ENCODE data around the gene USP36.
"Not testable (repeated sequence)": the region's sequence is repeated elsewhere in the genome, so short reads cannot be mapped to it uniquely, and the experiment has no call there.

USP36 gene

DNA sequence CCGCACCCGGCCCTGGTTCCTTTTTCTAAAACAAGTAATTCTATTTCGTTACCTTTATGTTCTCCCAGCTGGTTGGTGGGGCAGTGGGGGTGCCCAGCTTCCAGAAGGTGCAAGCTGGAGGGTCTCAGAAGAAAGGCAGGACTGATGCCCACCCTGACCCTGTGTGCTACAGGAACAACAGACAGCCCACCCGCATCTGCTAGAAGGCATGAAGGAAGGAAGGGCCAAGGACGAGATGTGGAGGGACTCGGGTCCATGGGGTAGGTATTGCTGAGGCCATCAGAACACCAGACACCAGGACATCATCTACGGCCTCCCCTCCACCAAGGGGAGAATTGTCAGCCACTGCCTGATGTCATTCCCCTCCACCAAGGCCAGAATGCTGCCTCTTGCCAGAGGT lies 52.2 kb downstream of the USP36 start:
- Mint-ChIP-seq H3K36me3 (peaks cover 11% of the 10 kb centered on the region), H3K9me3 (ENCODE audit: low read depth) (no peaks in the 10 kb centered on the region), H3K4me3 (no peak overlapping the region), H3K27me3 (no peaks in the 10 kb centered on the region), H3K27ac (peak overlapping the region; percentile 66), H3K4me1 (ENCODE audit: low read depth) (peaks cover 73% of the 10 kb centered on the region)

DNA sequence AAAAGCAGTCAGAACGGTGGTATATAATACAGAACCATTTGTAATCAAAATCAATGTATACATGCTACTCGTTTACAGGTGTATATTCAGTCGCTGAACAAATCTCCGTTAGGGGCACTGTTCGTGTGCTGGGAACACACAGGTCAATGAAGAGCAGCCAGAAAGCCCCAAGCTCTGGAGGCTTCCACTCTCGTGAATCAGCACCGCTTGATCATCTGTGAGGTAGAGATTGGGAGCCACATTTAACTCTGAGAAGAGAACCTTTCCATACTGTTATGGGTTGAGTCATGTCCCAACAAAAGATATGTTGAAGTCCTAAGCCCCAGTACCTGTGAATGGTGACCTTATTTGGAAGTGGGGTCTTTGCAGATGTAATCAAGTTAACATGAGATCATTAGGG lies 53.2 kb downstream of the USP36 start:
- no peaks in the 10 kb centered on the region for H3K27me3 Mint-ChIP-seq
- no peak overlapping the region for H3K4me3 Mint-ChIP-seq
- no peaks in the 10 kb centered on the region for H3K9me3 Mint-ChIP-seq (ENCODE audit: low read depth)
- peak overlapping the region; percentile 75 for H3K27ac Mint-ChIP-seq
- peaks cover 74% of the 10 kb centered on the region for H3K4me1 Mint-ChIP-seq (ENCODE audit: low read depth)
- H3K36me3 Mint-ChIP-seq, result peaks cover 8% of the 10 kb centered on the region

DNA sequence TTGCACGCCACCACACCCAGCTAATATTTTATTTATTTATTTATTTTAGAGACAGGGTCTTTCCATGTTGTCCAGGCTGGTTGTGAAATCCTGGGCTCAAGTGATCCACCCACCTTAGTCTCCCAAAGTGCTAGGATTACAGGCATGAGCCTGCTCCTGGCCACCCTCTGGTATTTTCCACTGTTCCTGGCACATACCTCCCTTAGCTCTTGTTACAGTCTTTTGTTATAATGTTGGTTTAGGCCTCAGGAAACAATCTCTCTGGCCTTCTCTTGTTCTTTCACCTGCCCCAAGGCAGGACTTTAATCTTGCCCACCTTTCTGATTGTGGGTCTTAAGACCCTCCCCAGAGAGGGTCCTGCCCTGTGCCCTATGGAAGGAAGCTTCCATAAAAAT lies 55.0 kb downstream of the USP36 start:
- Mint-ChIP-seq H3K9me3 (ENCODE audit: low read depth) (no peaks in the 10 kb centered on the region), H3K27me3 (no peaks in the 10 kb centered on the region), H3K4me3 (no peak overlapping the region), H3K27ac (no peak overlapping the region), H3K36me3 (peaks cover 5% of the 10 kb centered on the region), H3K4me1 (ENCODE audit: low read depth) (peaks cover 61% of the 10 kb centered on the region)

DNA sequence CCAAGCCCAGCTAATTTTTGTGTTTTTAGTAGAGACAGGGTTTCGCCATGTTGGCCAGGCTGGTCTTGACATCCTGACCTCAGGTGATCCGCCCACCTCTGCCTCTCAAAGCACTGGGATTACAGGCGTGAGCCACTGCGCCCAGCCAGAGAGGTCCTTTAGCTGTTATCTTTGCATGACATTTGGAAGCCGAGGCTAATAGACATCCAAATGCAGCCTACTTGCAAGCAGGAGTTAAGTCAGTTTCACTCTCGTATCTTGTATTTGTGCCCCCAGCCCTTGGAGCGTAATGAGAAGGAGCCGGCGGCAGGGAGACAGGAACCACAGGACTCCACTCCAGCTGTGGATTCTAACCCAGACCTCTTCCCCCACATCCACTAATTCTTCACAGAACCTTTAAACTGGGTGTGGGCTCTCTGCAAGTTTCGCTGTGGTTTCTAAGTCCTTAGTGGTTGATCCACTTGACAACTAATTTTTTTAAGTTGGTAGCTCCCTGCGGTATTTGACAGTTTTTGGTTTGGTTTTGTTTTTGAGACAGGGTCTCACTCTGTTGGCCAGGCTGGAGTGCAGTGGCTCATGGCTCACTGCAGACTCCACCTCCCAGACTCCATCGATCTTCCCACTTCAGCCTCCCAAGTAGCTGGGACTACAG lies 55.5 kb downstream of the USP36 start:
- Mint-ChIP-seq H3K4me1 (ENCODE audit: low read depth) (peaks cover 61% of the 10 kb centered on the region), H3K4me3 (no peak overlapping the region), H3K27me3 (no peaks in the 10 kb centered on the region), H3K9me3 (ENCODE audit: low read depth) (no peaks in the 10 kb centered on the region), H3K27ac (peak overlapping the region; percentile 46), H3K36me3 (peaks cover 5% of the 10 kb centered on the region)

DNA sequence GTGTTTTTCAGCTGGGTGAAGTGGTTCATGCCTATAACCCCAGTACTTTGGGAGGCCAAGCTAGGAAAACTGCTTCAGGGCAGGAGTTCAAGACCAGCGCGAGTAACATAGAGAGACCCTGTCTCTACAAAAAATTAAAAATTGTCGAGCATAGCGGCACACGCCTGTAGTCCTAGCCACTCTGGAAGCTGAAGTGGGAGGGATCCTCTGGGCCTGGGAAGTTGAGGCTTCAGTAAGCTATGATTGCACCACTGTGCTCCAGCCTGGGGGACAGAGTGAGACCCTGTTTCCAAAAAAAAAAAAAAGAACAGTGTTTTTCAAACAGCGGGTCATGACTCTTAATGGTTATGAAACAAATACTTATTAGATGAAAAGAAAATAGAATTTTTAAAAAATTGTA lies 56.3 kb downstream of the USP36 start:
- H3K4me3 Mint-ChIP-seq, result peak overlapping the region; percentile 82
- no peaks in the 10 kb centered on the region for H3K27me3 Mint-ChIP-seq
- peaks cover 5% of the 10 kb centered on the region for H3K36me3 Mint-ChIP-seq
- peak overlapping the region; percentile 83 for H3K27ac Mint-ChIP-seq
- no peaks in the 10 kb centered on the region for H3K9me3 Mint-ChIP-seq (ENCODE audit: low read depth)
- peaks cover 61% of the 10 kb centered on the region for H3K4me1 Mint-ChIP-seq (ENCODE audit: low read depth)

DNA sequence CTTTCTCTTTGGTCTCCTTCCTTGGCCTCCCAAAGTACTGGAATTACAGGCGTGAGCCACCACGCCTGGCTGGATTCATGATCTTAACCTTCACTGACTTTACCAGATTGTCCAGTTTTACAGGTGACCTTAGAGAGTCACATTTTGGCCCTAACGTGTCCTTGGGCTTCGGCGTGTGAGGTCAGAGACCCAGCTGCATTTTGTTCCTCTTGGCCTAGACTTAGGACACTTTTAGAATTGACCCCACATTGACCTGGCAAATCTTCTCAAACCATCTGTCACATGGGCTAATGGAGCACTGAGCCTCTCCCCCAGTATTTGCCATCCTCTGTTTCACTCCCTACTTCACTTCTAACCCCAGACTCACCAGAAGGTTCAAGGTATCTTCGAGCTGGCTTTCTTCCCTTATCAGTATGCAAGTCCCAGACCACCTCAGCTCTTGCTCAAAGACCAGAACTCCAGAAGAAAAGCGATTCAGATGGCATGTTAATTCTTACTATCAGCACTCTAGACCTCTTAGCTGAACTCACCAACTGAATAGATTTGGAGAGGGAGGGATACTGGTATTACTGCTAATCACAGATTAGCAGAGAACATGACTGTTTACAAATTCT lies 56.8 kb downstream of the USP36 start:
- H3K27me3 Mint-ChIP-seq, result no peaks in the 10 kb centered on the region
- H3K9me3 Mint-ChIP-seq (ENCODE audit: low read depth), result no peaks in the 10 kb centered on the region
- H3K36me3 Mint-ChIP-seq, result peaks cover 5% of the 10 kb centered on the region
- peak overlapping the region; percentile 83 for H3K27ac Mint-ChIP-seq
- peaks cover 60% of the 10 kb centered on the region for H3K4me1 Mint-ChIP-seq (ENCODE audit: low read depth)
- peak overlapping the region; percentile 82 for H3K4me3 Mint-ChIP-seq

DNA sequence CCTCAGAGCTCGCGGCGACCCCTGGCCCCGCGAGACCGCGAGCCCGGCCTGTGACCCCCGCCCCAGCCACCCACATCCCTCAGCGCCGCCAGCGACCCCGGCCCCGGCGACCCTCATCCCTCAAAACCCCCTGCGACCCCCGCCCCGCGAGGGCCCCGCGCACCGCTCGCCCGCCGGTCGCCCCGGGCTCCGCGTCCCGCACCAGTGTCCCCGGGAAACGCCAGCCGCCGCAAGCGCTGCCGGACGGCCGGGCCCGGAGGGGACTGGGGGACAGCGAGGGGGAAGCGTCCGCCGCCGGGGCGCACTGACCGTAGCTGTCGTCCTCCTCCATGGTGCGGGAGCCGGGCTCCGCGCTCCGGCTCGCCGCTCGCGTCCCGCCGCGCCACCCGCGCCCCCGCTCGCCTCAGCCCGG lies 58.7 kb downstream of the USP36 start, which contains the start of gene CYTH1:
Gene CYTH1, minus strand, starts transcription at position 381 of the 412 bp plus-strand sequence. Its CDS starts 50 bp downstream, at position 331.
- H3K9me3 Mint-ChIP-seq (ENCODE audit: low read depth), result no peaks in the 10 kb centered on the region
- H3K27me3 Mint-ChIP-seq, result no peaks in the 10 kb centered on the region
- peak within 1 kb of the TSS; percentile 95 for H3K27ac Mint-ChIP-seq
- H3K4me1 Mint-ChIP-seq (ENCODE audit: low read depth), result peaks cover 56% of the 10 kb centered on the region
- peak within 1 kb of the TSS; percentile 96 for H3K4me3 Mint-ChIP-seq
- no peaks in the 10 kb centered on the region for H3K36me3 Mint-ChIP-seq

DNA sequence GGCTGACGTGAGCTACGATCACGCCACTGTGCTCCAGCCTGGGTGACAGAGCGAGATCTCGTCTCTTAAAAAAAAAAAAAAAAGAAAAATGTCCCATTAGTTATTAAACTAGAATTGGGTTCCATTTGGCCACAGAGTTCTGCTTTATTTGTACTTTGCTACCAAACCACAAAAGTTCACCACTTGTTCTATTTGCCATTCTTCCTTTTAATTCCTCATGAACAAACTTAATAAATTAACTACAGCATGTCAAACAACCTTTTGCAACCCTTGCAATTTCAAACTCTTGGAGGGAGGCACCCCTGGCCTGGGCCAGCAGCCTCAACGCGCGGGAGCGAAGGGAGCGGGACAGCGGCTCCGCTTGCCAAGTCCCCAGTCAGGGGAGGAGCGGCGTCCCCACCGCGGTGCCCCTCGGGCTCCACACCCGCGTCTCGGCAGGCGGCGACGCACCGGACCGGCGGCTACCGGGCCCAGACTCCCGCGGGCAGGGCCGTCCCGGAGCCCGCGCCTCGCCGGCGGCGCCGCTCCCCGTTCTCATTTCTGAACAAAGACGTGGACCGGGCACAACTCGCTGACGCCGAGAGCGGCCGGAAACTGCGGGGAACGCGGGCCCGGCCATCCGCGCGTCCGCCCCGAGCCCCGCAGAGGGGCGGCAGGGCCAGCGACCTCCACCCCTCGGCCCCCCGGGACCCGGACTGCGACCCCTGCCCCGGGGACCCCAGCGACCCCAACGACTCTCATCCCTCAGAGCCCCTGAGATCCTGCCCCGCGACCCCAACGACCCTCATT lies 59.3 kb downstream of the USP36 start:
- Mint-ChIP-seq H3K9me3 (ENCODE audit: low read depth) (no peaks in the 10 kb centered on the region), H3K27ac (peak overlapping the region; percentile 95), H3K4me1 (ENCODE audit: low read depth) (peaks cover 58% of the 10 kb centered on the region), H3K27me3 (no peaks in the 10 kb centered on the region), H3K36me3 (no peaks in the 10 kb centered on the region), H3K4me3 (peak overlapping the region; percentile 96)

DNA sequence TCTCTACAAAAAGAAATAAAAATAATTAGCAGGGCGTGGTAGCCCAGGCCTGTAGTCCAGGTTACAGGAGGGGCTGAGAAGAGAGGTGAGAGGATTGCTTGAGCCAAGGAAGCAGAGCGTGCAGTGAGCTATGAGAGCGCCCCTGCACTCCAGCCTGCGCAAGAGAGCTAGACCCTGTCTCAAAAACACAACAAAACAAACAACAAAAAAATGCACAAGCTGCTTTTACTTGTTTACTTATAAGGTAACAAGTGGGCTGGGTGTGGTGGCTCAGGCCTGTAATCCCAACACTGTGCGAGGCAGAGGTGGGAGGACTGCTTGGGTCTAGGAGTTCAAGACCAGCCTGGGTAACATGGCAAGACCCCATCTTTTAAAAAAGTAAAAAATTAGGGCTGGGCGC lies 60.3 kb downstream of the USP36 start:
- Mint-ChIP-seq H3K4me1 (ENCODE audit: low read depth) (peaks cover 60% of the 10 kb centered on the region), H3K9me3 (ENCODE audit: low read depth) (no peaks in the 10 kb centered on the region), H3K36me3 (no peaks in the 10 kb centered on the region), H3K27ac (peak overlapping the region; percentile 99), H3K27me3 (no peaks in the 10 kb centered on the region), H3K4me3 (peak overlapping the region; percentile 96)

DNA sequence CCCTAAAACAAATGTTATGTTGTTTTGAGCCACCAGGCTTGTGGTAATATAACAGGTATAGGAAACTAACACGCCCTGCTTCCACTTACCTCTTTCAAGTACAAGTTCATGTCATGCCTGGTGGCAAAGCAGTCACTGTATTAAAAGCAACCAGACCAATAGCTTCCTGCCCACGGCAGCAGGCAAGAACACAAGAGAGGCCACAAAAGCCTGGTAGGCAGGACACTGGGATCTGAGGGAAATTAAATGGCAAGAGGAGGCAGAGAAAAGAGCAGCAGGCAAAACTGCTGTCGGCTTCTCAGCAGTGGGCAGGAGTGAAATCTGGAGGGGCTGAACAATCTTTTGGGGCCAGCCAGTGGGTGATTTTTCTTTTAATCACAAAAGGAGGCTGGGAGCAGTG lies 60.8 kb downstream of the USP36 start:
- H3K4me3 Mint-ChIP-seq, result peak overlapping the region; percentile 96
- H3K27ac Mint-ChIP-seq, result peak overlapping the region; percentile 99
- H3K4me1 Mint-ChIP-seq (ENCODE audit: low read depth), result peaks cover 60% of the 10 kb centered on the region
- H3K36me3 Mint-ChIP-seq, result no peaks in the 10 kb centered on the region
- H3K27me3 Mint-ChIP-seq, result no peaks in the 10 kb centered on the region
- H3K9me3 Mint-ChIP-seq (ENCODE audit: low read depth), result no peaks in the 10 kb centered on the region

DNA sequence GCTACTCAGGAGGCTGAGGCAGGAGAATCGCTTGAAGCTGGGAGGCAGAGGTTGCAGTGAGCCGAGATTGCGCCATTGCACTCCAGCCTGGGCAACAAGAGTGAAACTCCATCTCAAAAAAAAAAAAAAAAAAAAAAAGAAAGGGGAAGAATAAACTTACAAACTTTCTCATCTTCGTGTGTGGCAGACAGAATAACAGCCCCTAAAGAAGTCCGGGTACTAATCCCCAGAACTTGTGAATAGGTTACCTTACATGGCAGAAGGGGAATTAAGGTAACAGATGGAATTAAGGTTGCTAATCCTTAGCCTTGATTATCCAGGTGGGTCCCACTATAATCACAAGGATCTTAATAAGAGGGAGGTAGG lies 61.3 kb downstream of the USP36 start:
- H3K27ac Mint-ChIP-seq, result peak overlapping the region; percentile 99

DNA sequence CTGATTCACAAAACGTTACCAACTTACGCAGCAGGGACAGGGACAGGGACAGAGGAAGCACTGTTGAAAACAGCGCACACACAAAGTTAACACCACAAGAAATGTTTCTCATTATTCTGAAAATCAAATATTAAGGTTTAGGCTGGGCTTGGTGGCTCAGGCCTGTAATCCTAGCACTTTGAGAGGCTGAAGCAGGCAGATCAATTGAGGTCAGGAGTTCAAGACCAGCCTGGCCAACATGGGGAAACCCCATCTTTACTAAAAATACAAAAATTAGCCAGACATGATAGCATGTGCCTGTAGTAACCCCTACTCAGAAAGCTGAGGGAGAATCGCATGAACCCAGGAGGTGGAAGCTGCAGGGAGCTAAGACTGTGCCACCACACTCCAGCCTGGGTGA lies 62.7 kb downstream of the USP36 start:
- no peaks in the 10 kb centered on the region for H3K36me3 Mint-ChIP-seq
- no peaks in the 10 kb centered on the region for H3K27me3 Mint-ChIP-seq
- H3K4me1 Mint-ChIP-seq (ENCODE audit: low read depth), result peaks cover 61% of the 10 kb centered on the region
- H3K9me3 Mint-ChIP-seq (ENCODE audit: low read depth), result no peaks in the 10 kb centered on the region
- peak overlapping the region; percentile 92 for H3K27ac Mint-ChIP-seq
- peak overlapping the region; percentile 70 for H3K4me3 Mint-ChIP-seq

More for the DNA sequence above, 61.3 kb downstream of the USP36 start:
- H3K36me3 Mint-ChIP-seq; H3K9me3 Mint-ChIP-seq (ENCODE audit: low read depth); H3K27me3 Mint-ChIP-seq: not testable (repeated sequence)
- Mint-ChIP-seq H3K4me3 (peak overlapping the region; percentile 96), H3K4me1 (ENCODE audit: low read depth) (peaks cover 62% of the 10 kb centered on the region)

DNA sequence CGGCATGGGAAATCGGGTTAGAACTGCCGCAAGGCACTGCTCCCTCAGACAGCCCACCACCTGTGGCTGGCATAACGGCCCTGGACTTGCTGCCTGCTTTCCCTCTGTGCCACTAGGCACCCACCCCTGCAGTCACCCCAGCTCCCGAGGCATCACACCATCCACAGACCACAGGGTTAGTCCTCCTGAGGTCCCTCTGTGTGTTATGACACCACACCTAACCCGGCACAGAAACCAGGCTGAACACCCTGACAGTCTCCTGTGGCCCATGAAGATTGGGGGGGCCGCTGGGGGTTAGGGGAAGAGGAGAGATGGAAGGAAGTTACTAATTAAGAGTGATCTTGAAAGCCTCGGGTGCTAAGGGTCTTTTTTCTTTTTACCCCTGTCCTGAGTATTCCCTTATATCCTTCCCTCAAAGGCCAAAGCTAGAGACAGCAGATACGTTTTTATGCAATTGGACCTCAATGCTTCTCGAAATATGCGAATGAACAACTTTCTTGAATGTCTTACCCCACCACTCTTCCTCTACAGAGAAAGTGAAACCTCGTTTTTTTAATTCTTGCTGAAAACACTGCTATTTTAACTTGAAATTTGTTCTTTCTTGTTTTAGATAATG lies 65.5 kb downstream of the USP36 start:
- Mint-ChIP-seq H3K27me3 (no peaks in the 10 kb centered on the region), H3K4me1 (ENCODE audit: low read depth) (peaks cover 72% of the 10 kb centered on the region), H3K4me3 (peak overlapping the region; percentile 93), H3K27ac (peak overlapping the region; percentile 99), H3K36me3 (no peaks in the 10 kb centered on the region), H3K9me3 (ENCODE audit: low read depth) (no peaks in the 10 kb centered on the region)

DNA sequence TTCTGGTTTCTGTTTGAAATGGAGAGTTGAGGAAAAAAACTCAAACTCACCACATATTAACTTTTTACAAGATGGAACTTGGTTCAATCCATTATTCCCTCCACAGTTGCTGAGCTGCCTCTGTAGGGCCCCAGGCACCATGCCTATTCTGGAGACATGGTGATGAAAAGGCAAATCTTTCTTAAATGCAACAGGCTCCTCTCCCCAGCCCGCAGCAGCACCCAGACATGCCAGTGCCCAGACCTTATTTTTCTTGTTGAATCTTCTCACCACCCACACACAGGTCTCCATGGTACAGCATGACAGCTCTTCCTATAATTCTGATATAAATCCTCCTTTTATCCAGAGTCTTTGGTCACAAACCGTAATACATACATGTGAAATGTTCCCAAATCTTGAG lies 66.2 kb downstream of the USP36 start:
- peak overlapping the region; percentile 93 for H3K4me3 Mint-ChIP-seq
- H3K36me3 Mint-ChIP-seq, result no peaks in the 10 kb centered on the region
- no peaks in the 10 kb centered on the region for H3K27me3 Mint-ChIP-seq
- peaks cover 66% of the 10 kb centered on the region for H3K4me1 Mint-ChIP-seq (ENCODE audit: low read depth)
- H3K9me3 Mint-ChIP-seq (ENCODE audit: low read depth), result no peaks in the 10 kb centered on the region
- peak overlapping the region; percentile 99 for H3K27ac Mint-ChIP-seq
